SK-N-SH (cell line): Measurements from ENCODE around the gene MB. TPM values are rescaled to one million over a fixed set of nuclear protein-coding genes. Genes with fewer than 3 reads are reported as not detected.

Source experiments
- CTCF ChIA-PET: fragments of 300-600, 350-600 bp; formaldehyde crosslinking; extraction: SDS; loops from one replicate; lab custom pipeline; 2021; lab: Yijun Ruan, JAX
- POLR2A ChIA-PET: fragments of 350-600 bp; sonication (Branson Sonifier 250); formaldehyde crosslinking; extraction: SDS; loops from one replicate; lab custom pipeline; 2020; ENCODE audit warnings: antibody characterized with exemption, inconsistent platforms; lab: Yijun Ruan, JAX
- DNase-seq: peaks from one replicate; pipeline ENCODE4 v3.0.0; 2012
- H2AFZ ChIP-seq: fragments of 200-600 bp; sonication (generic); 2 replicates; pipeline ENCODE4 v1.8.1; 2016; ENCODE audit warnings: antibody characterized with exemption, mild to moderate bottlenecking, low read depth
- H3F3A ChIP-seq: fragments of 200-600 bp; sonication (generic); replicated peaks from 2 replicates; pipeline ENCODE3; 2016; ENCODE audit warnings: antibody characterized with exemption, mild to moderate bottlenecking; ENCODE audit not compliant: insufficient read depth
- H3K27ac ChIP-seq, 2 experiments: fragments of 200-500 bp in 1 of 2; fragments of 200-600 bp in 1 of 2; sonication (Bioruptor generic) in 1 of 2; sonication (generic), shearing (Covaris generic) in 1 of 2; 2 replicates each; pipeline versions ENCODE4 v1.5.1 to v1.6.1; 2014 to 2016; ENCODE audit warnings: low read depth in 2 of 2, inconsistent platforms in 1 of 2, low read length in 1 of 2, mild to moderate bottlenecking in 1 of 2, mixed read lengths in 1 of 2
- H3K27me3 ChIP-seq: fragments of 200-600 bp; sonication (generic), shearing (Covaris generic); 2 replicates; pipeline ENCODE4 v1.6.1; 2016; ENCODE audit warnings: mixed run types; ENCODE audit not compliant: insufficient read depth
- H3K36me3 ChIP-seq, 2 experiments: fragments of 200-500 bp in 1 of 2; fragments of 200-600 bp in 1 of 2; sonication (Bioruptor generic) in 1 of 2; sonication (generic) in 1 of 2; replicated peaks in 1 of 2; 2 replicates each; pipeline versions ENCODE3 to v1.5.1; 2014 to 2016; ENCODE audit warnings: low read length in 1 of 2, mild to moderate bottlenecking in 1 of 2; ENCODE audit not compliant: insufficient read depth in 2 of 2, control insufficient read depth in 1 of 2
- H3K4me1 ChIP-seq, 2 experiments: fragments of 200-500 bp in 1 of 2; fragments of 200-600 bp in 1 of 2; sonication (Bioruptor generic) in 1 of 2; sonication (generic), shearing (Covaris generic) in 1 of 2; 2 replicates each; pipeline versions ENCODE4 v1.5.1 to v1.6.1; 2014 to 2016; ENCODE audit warnings: low read depth in 1 of 2, low read length in 1 of 2, mixed run types in 1 of 2; ENCODE audit not compliant: insufficient read depth in 2 of 2, control insufficient read depth in 1 of 2
- H3K4me2 ChIP-seq: fragments of 200-600 bp; sonication (generic), shearing (Covaris generic); 2 replicates; pipeline ENCODE4 v1.6.1; 2017; ENCODE audit warnings: mixed run types
- H3K4me3 ChIP-seq, 2 experiments: fragments of 200-500 bp in 1 of 2; fragments of 200-600 bp in 1 of 2; sonication (Bioruptor generic) in 1 of 2; sonication (generic), shearing (Covaris generic) in 1 of 2; 2 replicates each; pipeline versions ENCODE4 v1.5.1 to v1.8.1; 2014 to 2016; ENCODE audit warnings: low read depth in 2 of 2, inconsistent platforms in 1 of 2, low read length in 1 of 2, mild to moderate bottlenecking in 1 of 2, mixed read lengths in 1 of 2, moderate library complexity in 1 of 2
- H3K79me2 ChIP-seq: fragments of 200-600 bp; sonication (generic); 2 replicates; pipeline ENCODE4 v1.8.1; 2017; ENCODE audit warnings: mild to moderate bottlenecking; ENCODE audit not compliant: insufficient read depth
- H3K9ac ChIP-seq: fragments of 200-600 bp; sonication (generic); 2 replicates; pipeline ENCODE4 v1.6.1; 2017; ENCODE audit warnings: mixed run types
- H3K9me2 ChIP-seq: fragments of 200-600 bp; sonication (generic); 2 replicates; pipeline ENCODE4 v1.6.1; 2017; ENCODE audit warnings: mixed run types
- H3K9me3 ChIP-seq: fragments of 200-600 bp; sonication (generic); 2 replicates; pipeline ENCODE4 v1.6.1; 2017; ENCODE audit warnings: mixed run types, mild to moderate bottlenecking, moderate library complexity
- H4K20me1 ChIP-seq: fragments of 200-600 bp; sonication (generic); 2 replicates; pipeline ENCODE4 v1.6.1; 2017; ENCODE audit warnings: mild to moderate bottlenecking, mixed run types; ENCODE audit not compliant: insufficient read depth
- FOXM1 ChIP-seq: IDR thresholded peaks from 2 replicates; pipeline ENCODE4 v1.4.0; 2012; ENCODE audit warnings: low read depth, mild to moderate bottlenecking
- POLR2AphosphoS5 ChIP-seq: IDR thresholded peaks from 2 replicates; pipeline ENCODE4 v1.6.1; 2012; ENCODE audit warnings: low read depth, low read length
- RAD21 ChIP-seq: IDR thresholded peaks from 2 replicates; pipeline ENCODE4 v1.6.1; 2012; ENCODE audit warnings: mild to moderate bottlenecking, low read length
- RFX5 ChIP-seq: IDR thresholded peaks from 2 replicates; pipeline ENCODE4 v1.6.1; 2012; ENCODE audit warnings: mild to moderate bottlenecking, improper control_type of control experiment, low read length
- TAF1 ChIP-seq: IDR thresholded peaks from 2 replicates; pipeline ENCODE4 v1.6.1; 2012; ENCODE audit warnings: low read depth, mild to moderate bottlenecking, low read length, moderate library complexity, borderline replicate concordance
- WGBS: methylation state at CpG from one replicate; pipeline ENCODE4 v1.1.6; 2017; ENCODE audit warnings: low lambda C conversion rate; 5-methylcytosine and 5-hydroxymethylcytosine counted together
- polyA plus RNA-seq, 3 experiments: library from polyadenylated mRNA; depleted of rRNA; stranded (reverse); fragments of >200 nt; gene quantifications; 2 replicates each; pipeline ENCODE4 v1.2.3, GENCODE V29; 2012
- TF ChIP-seq, protein P1 (sequence below): fragments of 150-350 bp; IDR thresholded peaks from 2 replicates; pipeline ENCODE4 v1.6.1; 2016; ENCODE audit warnings: mild to moderate bottlenecking, low read depth, low read length
- TF ChIP-seq, protein P2 (sequence below): IDR thresholded peaks from 2 replicates; pipeline ENCODE4 v1.6.1; 2012; ENCODE audit warnings: mild to moderate bottlenecking, low read depth, low read length, moderate library complexity

Gene MB
- polyA plus RNA-seq, 1 of the 3 experiments (the other 2 are of a cell fraction): 0.95 TPM

DNA sequence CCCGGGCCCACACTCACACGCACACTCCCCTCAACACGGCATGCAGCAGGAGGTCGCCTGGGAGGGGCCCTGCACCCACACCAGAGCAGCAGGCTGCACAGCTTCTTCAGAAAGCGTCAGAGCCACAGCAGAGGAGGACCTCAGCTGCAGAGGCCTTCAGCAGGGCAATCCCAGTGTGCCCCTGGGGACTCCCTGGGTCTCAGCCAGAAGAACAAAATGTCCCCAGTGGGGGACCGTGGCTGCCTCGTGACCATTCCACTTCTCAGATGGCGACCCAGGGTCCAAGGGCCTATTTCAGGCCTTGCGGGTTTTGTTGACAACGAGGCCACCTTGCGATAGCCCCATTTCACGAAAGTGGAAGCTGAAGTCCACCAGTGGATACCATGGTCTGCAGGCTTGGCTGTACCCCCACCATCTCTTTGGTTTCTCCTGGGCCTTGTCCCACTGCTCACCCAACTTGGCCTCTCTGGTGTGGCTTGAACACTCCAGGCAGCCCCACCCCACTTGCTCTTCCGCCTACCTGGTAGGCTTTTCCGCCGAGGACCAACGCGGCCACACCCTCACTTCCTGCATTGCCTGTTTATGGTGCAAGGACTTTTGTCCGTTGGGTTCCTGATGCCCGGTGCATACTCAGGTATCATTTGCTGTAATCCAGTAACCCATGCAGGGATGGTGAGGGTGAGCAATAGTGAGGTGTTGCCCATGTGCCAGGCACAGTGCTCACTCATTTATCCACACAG, 38.1 kb downstream of the MB start:
- CTCF ChIA-PET: interaction anchor here (1.4 to 7.8 kb wide), 2 partner anchors 10 to 149 kb away, joined by 4 to 161 read pairs; no protein-coding TSS in a partner anchor
- 91% methylated on average over 13 of the region's 19 CpGs for WGBS

DNA sequence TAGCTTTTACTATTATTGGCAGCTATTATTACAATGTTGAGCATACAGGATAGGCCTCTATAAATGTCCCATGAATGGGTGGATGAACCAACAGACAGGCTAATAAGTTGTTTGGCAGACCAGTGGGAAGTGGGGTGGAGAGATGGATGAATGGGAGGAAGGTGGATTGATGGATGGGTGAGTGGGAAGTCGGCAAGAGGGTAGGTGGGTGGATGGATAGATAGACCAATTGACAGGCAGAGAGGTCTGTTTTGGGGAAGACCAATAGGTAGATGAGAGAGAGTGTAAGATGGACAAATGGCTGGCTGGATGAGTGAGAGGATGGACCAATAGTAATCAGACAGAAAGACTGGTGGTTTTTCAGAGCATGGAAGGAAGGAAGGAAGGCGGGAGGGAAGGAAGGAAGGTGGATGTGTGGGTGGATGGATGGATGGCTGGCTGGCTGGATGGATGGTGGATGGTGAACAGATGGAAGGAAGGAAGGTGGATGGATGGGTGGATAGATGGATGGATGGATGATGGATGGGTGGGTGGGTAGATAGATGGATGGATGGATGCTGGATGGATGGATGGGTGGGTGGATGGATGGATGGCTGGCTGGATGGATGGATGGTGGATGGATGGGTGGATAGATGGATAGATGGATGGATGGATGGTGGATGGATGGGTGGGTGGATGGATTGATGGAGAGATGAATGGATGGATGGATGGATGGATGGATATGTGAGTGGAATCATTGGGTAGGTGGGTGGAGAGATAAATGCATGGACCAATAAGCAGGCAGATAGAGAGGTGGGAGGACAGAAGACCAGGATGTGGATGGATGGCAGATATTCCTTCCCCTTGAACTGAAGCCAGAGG, 39.1 kb downstream of the MB start:
- ChIA-PET CTCF (interaction anchor here (0.7 to 7.8 kb wide), 2 partner anchors 25 to 148 kb away, joined by 3 to 161 read pairs; no protein-coding TSS in a partner anchor), POLR2A (no interaction called here)
- no peak overlapping the region for H3K9ac ChIP-seq
- H3K36me3 ChIP-seq: no peaks in the 10 kb centered on the region
- TF ChIP-seq TAF1: no peak
- no peak for TF ChIP-seq POLR2AphosphoS5
- no peak for TF ChIP-seq RAD21
- H3K4me1 ChIP-seq: peaks cover 0 to 1% of the 10 kb centered on the region in 2 experiments; a peak in 1 of 4 replicates
- no peak overlapping the region for H3K27ac ChIP-seq
- no peaks in the 10 kb centered on the region for H3K9me3 ChIP-seq
- no peak for DNase-seq
- no peaks in the 10 kb centered on the region for H3F3A ChIP-seq
- no peaks in the 10 kb centered on the region for H3K79me2 ChIP-seq
- H3K4me3 ChIP-seq: no peak overlapping the region
- 89% methylated on average over 2 of the region's 2 CpGs for WGBS
- no peak overlapping the region for H3K4me2 ChIP-seq
- no peaks in the 10 kb centered on the region for H4K20me1 ChIP-seq
- H2AFZ ChIP-seq: no peak overlapping the region
- H3K9me2 ChIP-seq: no peaks in the 10 kb centered on the region
- H3K27me3 ChIP-seq: no peaks in the 10 kb centered on the region

More for the DNA sequence above, 38.1 kb downstream of the MB start:
- Histone ChIP-seq H3K4me2 (no peak overlapping the region), H3K9ac (no peak overlapping the region), H3K27ac (no peak overlapping the region), H2AFZ (no peak overlapping the region), H3K4me3 (no peak overlapping the region), H3K36me3 (no peaks in the 10 kb centered on the region), H3K9me3 (no peaks in the 10 kb centered on the region), H3K79me2 (no peaks in the 10 kb centered on the region), H3K27me3 (no peaks in the 10 kb centered on the region), H3K9me2 (no peaks in the 10 kb centered on the region), H3F3A (no peaks in the 10 kb centered on the region), H3K4me1 (peaks cover 0 to 6% of the 10 kb centered on the region in 2 experiments; a peak in 1 of 4 replicates), H4K20me1 (no peaks in the 10 kb centered on the region)
- POLR2A ChIA-PET: no interaction called here
- TF ChIP-seq, protein P1, sequence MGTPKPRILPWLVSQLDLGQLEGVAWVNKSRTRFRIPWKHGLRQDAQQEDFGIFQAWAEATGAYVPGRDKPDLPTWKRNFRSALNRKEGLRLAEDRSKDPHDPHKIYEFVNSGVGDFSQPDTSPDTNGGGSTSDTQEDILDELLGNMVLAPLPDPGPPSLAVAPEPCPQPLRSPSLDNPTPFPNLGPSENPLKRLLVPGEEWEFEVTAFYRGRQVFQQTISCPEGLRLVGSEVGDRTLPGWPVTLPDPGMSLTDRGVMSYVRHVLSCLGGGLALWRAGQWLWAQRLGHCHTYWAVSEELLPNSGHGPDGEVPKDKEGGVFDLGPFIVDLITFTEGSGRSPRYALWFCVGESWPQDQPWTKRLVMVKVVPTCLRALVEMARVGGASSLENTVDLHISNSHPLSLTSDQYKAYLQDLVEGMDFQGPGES: no peak
- TF ChIP-seq RFX5: no peak
- no peak for TF ChIP-seq RAD21
- no peak for DNase-seq

DNA sequence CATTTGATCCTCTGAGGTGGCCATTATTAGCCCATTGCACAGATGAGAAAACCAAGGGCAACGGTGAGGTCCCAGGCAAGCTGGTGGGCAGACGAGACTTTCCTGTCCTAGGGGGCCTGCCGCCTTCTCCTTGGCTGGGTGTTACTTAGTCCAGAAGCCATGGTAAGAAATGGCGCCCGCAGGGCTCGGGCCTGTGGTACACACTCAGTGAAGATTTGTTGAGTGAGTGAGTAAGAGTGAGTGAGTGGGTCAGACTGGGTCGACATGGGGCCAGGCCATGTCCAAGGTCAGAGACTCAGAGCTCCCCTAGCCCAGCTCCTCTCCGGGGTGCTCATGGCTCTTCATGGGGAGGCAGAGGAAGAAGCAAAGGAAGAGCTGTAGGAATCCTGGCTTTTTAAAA, 40.5 kb downstream of the MB start:
- Histone ChIP-seq H3K79me2 (no peaks in the 10 kb centered on the region), H3K4me2 (no peak overlapping the region), H3F3A (no peaks in the 10 kb centered on the region), H3K9ac (no peak overlapping the region), H3K4me3 (no peak overlapping the region), H3K9me3 (no peaks in the 10 kb centered on the region), H4K20me1 (no peaks in the 10 kb centered on the region), H3K9me2 (no peaks in the 10 kb centered on the region), H3K36me3 (no peaks in the 10 kb centered on the region), H2AFZ (no peak overlapping the region), H3K27me3 (no peaks in the 10 kb centered on the region), H3K27ac (no peak overlapping the region), H3K4me1 (no peaks in the 10 kb centered on the region)
- POLR2A ChIA-PET: interaction anchor here (0.6 kb wide), 1 partner anchor 18 kb away, joined by 3 read pairs; no protein-coding TSS in a partner anchor
- CTCF ChIA-PET: interaction anchor here (0.5 to 2.8 kb wide), 5 partner anchors 9 to 146 kb away, joined by 3 to 21 read pairs (median 3); no protein-coding TSS in a partner anchor
- TF ChIP-seq FOXM1: no peak
- TF ChIP-seq, protein P2, sequence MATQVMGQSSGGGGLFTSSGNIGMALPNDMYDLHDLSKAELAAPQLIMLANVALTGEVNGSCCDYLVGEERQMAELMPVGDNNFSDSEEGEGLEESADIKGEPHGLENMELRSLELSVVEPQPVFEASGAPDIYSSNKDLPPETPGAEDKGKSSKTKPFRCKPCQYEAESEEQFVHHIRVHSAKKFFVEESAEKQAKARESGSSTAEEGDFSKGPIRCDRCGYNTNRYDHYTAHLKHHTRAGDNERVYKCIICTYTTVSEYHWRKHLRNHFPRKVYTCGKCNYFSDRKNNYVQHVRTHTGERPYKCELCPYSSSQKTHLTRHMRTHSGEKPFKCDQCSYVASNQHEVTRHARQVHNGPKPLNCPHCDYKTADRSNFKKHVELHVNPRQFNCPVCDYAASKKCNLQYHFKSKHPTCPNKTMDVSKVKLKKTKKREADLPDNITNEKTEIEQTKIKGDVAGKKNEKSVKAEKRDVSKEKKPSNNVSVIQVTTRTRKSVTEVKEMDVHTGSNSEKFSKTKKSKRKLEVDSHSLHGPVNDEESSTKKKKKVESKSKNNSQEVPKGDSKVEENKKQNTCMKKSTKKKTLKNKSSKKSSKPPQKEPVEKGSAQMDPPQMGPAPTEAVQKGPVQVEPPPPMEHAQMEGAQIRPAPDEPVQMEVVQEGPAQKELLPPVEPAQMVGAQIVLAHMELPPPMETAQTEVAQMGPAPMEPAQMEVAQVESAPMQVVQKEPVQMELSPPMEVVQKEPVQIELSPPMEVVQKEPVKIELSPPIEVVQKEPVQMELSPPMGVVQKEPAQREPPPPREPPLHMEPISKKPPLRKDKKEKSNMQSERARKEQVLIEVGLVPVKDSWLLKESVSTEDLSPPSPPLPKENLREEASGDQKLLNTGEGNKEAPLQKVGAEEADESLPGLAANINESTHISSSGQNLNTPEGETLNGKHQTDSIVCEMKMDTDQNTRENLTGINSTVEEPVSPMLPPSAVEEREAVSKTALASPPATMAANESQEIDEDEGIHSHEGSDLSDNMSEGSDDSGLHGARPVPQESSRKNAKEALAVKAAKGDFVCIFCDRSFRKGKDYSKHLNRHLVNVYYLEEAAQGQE: no peak
- DNase-seq: no peak
- 91% methylated on average over 8 of the region's 8 CpGs for WGBS
